Posterior vena cava (tissue), 2 donors: Measurements from ENCODE around the gene GFER. TPM values are rescaled to one million over a fixed set of nuclear protein-coding genes. Genes with fewer than 3 reads are reported as not detected.

ENCODE experiments used
- DNase-seq: peaks from one replicate; pipeline ENCODE4 v3.0.0-alpha.2; 2020; ENCODE audit warnings: low spot score
- intact Hi-C, 2 donors: fragments of 100-400 bp; cut with DNase I; formaldehyde crosslinking; loops; one replicate each; pipeline versions ENCODE4 v1.14.1 to v1.14.2; 2022 to 2023
- total RNA-seq, 2 donors: library from RNA; stranded (reverse); fragmentation: NEBNext Ultra II Directional; extraction: Animal tissue kit (Norgen Biotek cat#: 25700); gene quantifications; one replicate each; pipeline ENCODE4 v1.2.1, GENCODE V29; 2021
- donor health status: DM: yes; HTN: yes; CAD: no.
- donor health status: DM: yes; HTN: yes; CAD: no.

GFER gene
- total RNA-seq, 2 donors from 2014 or later, result 15.1 to 16.2 TPM

DNA sequence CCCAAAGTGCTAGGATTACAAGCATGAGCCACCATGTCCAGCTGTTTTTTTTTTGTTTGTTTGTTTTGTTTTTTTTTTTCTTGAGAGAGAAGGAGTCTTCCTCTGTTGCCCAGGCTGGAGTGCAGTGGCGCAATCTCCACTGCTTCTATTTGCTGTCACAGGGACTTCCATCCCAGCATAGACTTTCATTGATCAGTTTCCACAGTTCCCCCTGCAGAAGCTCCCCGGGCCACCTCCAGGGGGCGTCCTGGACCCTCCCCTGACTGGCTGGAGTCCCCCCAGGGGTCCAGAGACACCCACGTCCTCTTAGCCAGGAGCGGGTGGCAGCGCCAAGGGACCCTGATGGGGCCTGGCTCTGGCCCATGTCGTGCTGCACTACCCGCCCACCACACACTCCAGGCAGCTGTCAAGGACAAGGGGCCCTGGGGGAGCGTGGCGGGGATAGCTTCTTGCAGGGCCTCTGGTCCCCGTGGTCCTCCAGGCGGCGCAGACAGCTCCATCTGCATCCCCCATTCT, 32.5 kb downstream of the GFER start:
- DNase-seq, result no peak
- intact Hi-C loops, result loop anchor here in 1 of 2 donors (5.0 kb wide), 1 partner anchor 136 kb away; no protein-coding TSS in a partner anchor

GRCh38 chr16:2019518-2019920, 35.5 kb downstream of the GFER start, which contains the start of gene NPW:
NPW (plus strand) TSS chr16:2019785.
- intact Hi-C loops, result loop anchor here in 1 of 2 donors (5.0 kb wide), 1 partner anchor 133 kb away; no protein-coding TSS in a partner anchor
- no peak for DNase-seq

- no peak for DNase-seq
- intact Hi-C loops, result loop anchor here (5.0 kb wide), 2 partner anchors 127 to 132 kb away; partner anchors contain the start of gene RAB26 (in 1 of the 2)
These were observed 36.2 kb downstream of the GFER start for GRCh38 chr16:2019921-2020831.

DNA sequence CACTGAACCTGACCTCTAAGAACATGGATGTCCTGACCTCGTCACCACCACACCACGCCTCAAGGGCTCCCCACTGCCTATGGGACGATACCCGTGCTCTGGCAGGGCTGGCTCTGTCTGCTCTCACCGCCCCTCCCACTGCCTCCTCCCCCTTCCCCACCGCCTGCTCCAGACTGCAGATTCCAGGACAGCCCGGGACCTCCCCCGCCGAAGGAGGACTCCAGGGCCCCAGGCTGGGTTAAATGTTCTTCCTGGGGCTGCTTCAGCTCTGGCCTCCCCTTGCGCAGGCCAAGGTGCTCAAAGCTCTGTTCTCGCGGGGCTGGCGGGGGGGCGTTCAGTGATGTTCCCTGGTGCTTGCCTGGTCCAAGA, 38.7 kb downstream of the GFER start:
- intact Hi-C loops, result loop anchor here in 1 of 2 donors (5.0 kb wide), 1 partner anchor 125 kb away; the partner anchor contains the start of gene RAB26
- DNase-seq, result no peak

DNA sequence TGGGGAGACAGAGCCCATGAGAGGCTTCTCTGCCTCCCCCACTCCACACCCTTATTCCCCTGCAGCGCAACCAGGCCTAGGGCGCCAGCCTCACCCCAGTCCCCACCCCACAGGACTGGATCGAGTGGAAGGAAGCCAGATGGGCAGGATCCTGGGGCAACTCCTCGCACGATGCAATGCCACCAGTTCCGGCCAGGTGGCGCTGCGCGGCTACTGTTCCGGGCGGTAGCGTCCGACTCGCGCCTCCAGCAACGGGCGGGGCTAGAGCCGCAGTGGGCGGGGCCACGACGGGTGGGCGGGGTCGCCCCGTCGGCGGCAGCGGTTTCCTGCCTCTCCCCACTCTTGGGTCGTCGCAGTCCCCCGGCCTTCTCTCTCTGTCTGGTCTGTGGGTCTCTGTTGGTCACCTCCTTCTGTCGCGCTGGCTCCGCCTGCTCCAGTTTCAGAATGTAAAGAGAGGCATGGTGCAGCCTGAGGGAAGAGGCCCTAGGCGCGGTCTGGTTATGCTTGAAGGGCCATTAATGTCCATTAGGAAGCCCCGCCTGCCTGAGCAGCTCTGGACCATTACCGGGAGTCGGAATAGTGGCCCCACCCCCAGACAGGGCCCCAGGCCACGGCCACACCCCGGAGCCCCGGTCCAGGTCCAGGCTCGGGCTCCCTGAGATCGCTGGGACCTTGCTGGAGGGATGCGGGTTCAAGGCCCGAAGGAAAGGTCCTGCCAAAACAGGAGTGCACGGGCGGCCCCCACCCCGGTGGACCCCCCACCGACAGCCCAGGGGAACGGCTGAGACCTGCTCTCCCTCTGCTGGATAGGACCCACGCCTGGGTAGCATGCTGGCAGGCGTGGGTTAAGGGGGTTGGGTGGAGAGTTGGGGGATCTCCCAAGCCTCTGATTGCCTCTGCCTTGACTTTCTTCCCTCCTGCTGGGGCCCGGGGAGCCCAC, 39.4 kb downstream of the GFER start:
- DNase-seq, result peak; percentile 99
- intact Hi-C loops, result loop anchor here in 1 of 2 donors (5.0 kb wide), 1 partner anchor 124 kb away; the partner anchor contains the start of gene RAB26

- intact Hi-C loops, result loop anchor here in 1 of 2 donors (5.0 kb wide), 1 partner anchor 123 kb away; the partner anchor contains the start of gene RAB26
- DNase-seq, result no peak
These were observed 40.0 kb downstream of the GFER start for GRCh38 chr16:2024032-2024420.

GRCh38 chr16:2025251-2025650, 41.3 kb downstream of the GFER start:
- no peak for DNase-seq
- intact Hi-C loops, result no loop called here

- intact Hi-C loops, result no loop called here
These were observed 42.0 kb downstream of the GFER start for GRCh38 chr16:2025878-2026460.

DNA sequence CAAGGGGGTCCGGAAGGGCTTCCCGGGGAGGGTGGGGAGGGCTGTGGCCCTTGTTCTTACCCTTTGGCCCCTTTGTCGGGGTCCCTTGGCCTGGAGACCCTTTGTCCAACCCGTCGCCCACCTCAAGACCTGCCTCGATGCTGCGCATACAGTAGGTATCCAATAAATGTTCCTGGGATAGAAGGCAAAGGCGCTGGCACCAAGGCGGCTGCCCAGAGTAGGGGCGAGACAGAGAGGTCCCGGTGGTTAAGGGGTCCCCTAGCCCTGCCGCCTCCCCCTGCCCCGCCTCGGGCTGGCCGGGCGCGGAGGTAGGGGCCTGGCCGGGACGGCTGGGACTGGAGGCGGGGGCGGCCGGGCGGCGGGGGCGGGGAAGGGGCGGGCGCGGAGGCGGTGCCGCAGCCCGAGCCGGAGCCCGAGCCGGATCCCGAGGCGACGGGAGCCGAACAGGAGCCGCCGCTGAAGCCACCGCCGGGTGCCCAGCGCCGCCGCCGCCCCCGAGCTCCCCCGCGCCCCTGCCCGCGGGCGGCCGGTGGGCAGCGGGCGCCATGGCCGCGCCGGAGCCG, 42.5 kb downstream of the GFER start, which contains the start of gene NHERF2:
NHERF2 (plus strand) TSS at position 442 of the 563 bp plus-strand sequence; CDS start at position 546, 104 bp downstream.
- intact Hi-C loops, result no loop called here
- DNase-seq, result no peak

More at GRCh38 chr16:2025878-2026460, 42.0 kb downstream of the GFER start:
- DNase-seq, result no peak

GRCh38 chr16:2027024-2028010, 43.3 kb downstream of the GFER start:
- DNase-seq, result no peak
- intact Hi-C loops, result no loop called here

GRCh38 chr16:2028146-2028545, 44.2 kb downstream of the GFER start:
- intact Hi-C loops, result no loop called here

DNA sequence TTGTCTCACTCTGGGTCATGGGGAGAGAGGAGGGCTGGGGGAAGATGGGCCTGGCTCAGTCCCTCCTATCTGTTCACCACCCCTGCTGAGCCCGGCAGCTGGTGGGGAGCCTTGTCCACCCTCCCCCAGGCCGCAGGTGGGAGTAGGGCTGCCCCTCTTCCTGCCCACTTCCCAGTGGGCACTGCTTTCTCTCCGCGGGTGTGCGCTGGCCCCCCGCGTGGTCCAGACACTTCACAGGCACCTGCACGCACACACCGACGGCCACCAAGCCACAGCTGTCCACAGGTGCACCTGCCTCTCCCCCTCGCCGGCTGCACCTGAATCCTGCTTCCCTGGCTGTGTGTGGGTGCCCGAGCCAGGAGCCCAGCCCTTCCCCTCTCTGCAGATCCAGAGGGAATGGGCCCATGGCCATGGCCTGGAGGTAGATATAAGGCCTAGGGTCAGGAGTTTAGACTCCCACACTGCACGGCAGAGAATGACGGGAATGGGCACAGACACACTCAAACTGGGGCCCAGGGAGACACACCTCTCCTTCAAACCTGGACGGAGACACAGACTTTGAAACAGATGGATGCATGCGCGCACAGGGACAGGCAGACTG, 44.7 kb downstream of the GFER start:
- DNase-seq, result no peak
- intact Hi-C loops, result no loop called here

More at GRCh38 chr16:2028146-2028545, 44.2 kb downstream of the GFER start:
- DNase-seq, result no peak

DNA sequence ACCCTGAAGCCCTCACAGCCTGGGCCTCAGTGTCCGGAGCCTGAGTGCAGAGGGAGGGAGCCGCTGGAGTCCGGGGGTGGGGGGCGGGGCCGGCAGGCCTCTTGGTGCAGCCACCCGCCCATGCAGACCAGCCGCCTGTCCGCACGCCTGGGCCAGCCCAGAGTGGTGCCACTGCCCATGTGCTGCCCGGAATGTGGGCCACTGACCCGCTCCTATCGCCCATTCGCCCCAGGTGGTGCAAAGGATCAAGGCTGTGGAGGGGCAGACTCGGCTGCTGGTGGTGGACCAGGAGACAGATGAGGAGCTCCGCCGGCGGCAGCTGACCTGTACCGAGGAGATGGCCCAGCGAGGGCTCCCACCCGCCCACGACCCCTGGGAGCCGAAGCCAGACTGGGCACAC, 45.4 kb downstream of the GFER start:
- intact Hi-C loops, result no loop called here
- no peak for DNase-seq

DNA sequence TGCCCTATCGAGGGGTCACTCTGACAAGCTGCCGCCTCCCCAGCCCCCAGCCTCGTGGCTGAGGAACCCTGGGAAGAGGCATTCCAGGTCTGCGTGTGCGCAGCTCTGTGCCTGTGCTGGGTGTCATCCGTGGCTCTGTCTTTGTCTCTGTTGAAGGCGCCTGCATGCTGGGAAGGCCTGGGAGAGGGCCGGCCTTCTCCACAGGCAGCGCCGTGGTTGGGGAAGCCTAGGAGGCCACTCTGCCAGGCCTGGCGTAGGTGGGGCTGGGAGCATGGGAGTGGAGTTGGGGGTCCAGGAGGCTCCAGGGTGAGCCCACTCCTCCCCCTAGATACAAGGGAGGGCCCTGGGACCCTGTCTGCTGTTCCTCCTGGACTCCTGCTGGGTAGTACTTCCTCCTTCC, 46.0 kb downstream of the GFER start:
- intact Hi-C loops, result loop anchor here in 1 of 2 donors (10.0 kb wide), 1 partner anchor 65 kb away; no protein-coding TSS in a partner anchor
- no peak for DNase-seq

- intact Hi-C loops, result loop anchor here in 1 of 2 donors (10.0 kb wide), 1 partner anchor 64 kb away; no protein-coding TSS in a partner anchor
- DNase-seq, result no peak
These were observed 47.1 kb downstream of the GFER start for GRCh38 chr16:2031081-2031577.

DNA sequence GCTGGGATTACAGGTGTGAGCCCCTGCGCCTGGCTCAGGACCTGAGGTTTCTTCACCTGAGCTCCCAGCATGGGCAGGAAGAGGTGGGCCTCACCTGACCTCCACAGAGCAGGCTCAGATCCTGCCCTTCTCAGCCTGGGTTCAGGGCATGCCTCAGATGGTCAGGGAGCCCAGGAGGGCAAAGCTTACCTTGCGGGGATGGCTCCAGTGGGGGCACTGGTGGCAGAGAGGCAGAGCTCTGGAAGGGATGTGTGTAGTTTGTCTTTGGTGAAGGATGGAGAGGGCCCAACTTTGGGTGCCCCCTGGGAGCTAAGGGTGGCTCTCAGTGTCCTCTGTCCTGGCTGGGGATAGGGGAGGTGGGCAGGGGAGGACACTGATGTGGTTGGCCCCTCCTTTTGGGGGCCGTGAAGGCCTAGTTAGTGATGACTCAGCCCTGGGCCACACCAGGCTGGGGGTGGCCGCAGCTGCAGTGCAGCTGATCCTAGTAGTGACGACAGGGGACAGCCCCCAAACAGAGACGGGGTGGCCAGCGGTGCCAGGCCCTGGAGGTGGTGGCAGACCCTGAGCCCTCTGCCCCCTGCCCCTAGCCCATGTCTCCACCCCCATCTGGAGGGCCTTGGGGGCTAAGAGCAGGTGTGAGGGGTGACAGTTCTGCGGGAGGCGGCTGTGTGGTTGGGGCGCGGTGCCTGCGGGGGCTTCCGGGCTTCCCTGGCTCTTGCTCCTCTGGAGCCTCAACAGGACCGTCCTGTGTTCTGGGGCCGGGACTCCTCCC, 48.5 kb downstream of the GFER start:
- intact Hi-C loops, result loop anchor here in 1 of 2 donors (10.0 kb wide), 1 partner anchor 62 kb away; no protein-coding TSS in a partner anchor
- DNase-seq, result no peak
